Measurements from ENCODE around the gene PRKCD. TPM values are rescaled to one million over a fixed set of nuclear protein-coding genes. Genes with fewer than 3 reads are reported as not detected.

Gene PRKCD
- polyA plus RNA-seq, 3 donors: 123 to 329 (median 158) TPM

GRCh38 chr3:53238886-53239285 is 77.9 kb downstream of the PRKCD start:
- peaks cover 72 to 76% of the 10 kb centered on the region in 2 donors for H3K4me1 ChIP-seq (ENCODE audit: control insufficient read depth in 1 of 2, insufficient read depth in 2 of 2, low read length in 2 of 2)
- no peak overlapping the region for H2AFZ ChIP-seq (ENCODE audit: insufficient read depth, low read depth, low read length, poor library complexity, severe bottlenecking)
- H3K4me2 ChIP-seq (replicated peaks; ENCODE audit: extremely low read depth, low read length, poor library complexity, severe bottlenecking): no peak overlapping the region
- no peaks in the 10 kb centered on the region for H3K9me3 ChIP-seq (replicated peaks in 1 of 2; ENCODE audit: control insufficient read depth in 1 of 2, insufficient read depth in 1 of 2, low read length in 2 of 2)
- peaks cover 75% of the 10 kb centered on the region for H3K4me1 Mint-ChIP-seq
- no peak overlapping the region for H3K9ac ChIP-seq (ENCODE audit: insufficient read depth, low read length, poor library complexity, severe bottlenecking)
- peaks cover 76 to 86% of the 10 kb centered on the region in 2 donors for H3K36me3 ChIP-seq (replicated peaks in 1 of 2; ENCODE audit: control insufficient read depth in 1 of 2, insufficient read depth in 2 of 2, low read length in 2 of 2)
- peak overlapping the region; percentile 44 to 69 for H3K27ac ChIP-seq (ENCODE audit: low read depth in 1 of 2, low read length in 2 of 2)
- H3K9me3 Mint-ChIP-seq: peaks cover 0 to 2% (median 0%) of the 10 kb centered on the region in 7 donors
- H3K4me3 Mint-ChIP-seq: no peak overlapping the region
- H3K27me3 Mint-ChIP-seq (ENCODE audit: low read depth in 3 of 3): no peaks in the 10 kb centered on the region
- H3K4me3 ChIP-seq (replicated peaks in 1 of 3; ENCODE audit: low read depth in 2 of 3, low read length in 3 of 3): no peak overlapping the region
- H3K79me2 ChIP-seq (ENCODE audit: insufficient read depth, low read length): peaks cover 99% of the 10 kb centered on the region
- peak overlapping the region; percentile 25 to 99 (median 76) for H3K27ac Mint-ChIP-seq
- intact Hi-C loops (cut with micrococcal nuclease): loop anchor here in 1 of 2 donors (5.0 kb wide), 1 partner anchor 33 kb away; no protein-coding TSS in a partner anchor
- TF ChIP-seq CTCF (IDR thresholded peaks at IDR 0.05): no peak
- peaks cover 99% of the 10 kb centered on the region for H4K20me1 ChIP-seq (ENCODE audit: insufficient read depth, low read length)
- H3K36me3 Mint-ChIP-seq: peaks cover 64 to 91% of the 10 kb centered on the region in 2 donors
- DNase-seq: peak in 1 of 3 donors; percentile 28
- no peaks in the 10 kb centered on the region for H3K27me3 ChIP-seq (ENCODE audit: control insufficient read depth in 2 of 2, insufficient read depth in 2 of 2, low read length in 2 of 2)
- WGBS (ENCODE audit: insufficient coverage): 90% methylated on average over 2 of the region's 4 CpGs

GRCh38 chr3:53239800-53240199 is 78.8 kb downstream of the PRKCD start:
- no peak overlapping the region for H3K4me3 ChIP-seq (replicated peaks in 1 of 3; ENCODE audit: low read depth in 2 of 3, low read length in 3 of 3)
- H3K36me3 ChIP-seq (replicated peaks in 1 of 2; ENCODE audit: control insufficient read depth in 1 of 2, insufficient read depth in 2 of 2, low read length in 2 of 2): peaks cover 67 to 85% of the 10 kb centered on the region in 2 donors
- H3K27ac ChIP-seq (ENCODE audit: low read depth in 1 of 2, low read length in 2 of 2): peak overlapping the region; percentile 90 to 94
- H3K79me2 ChIP-seq (ENCODE audit: insufficient read depth, low read length): peaks cover 99% of the 10 kb centered on the region
- H3K9me3 ChIP-seq (replicated peaks in 1 of 2; ENCODE audit: control insufficient read depth in 1 of 2, insufficient read depth in 1 of 2, low read length in 2 of 2): no peaks in the 10 kb centered on the region
- H4K20me1 ChIP-seq (ENCODE audit: insufficient read depth, low read length): peaks cover 99% of the 10 kb centered on the region
- Mint-ChIP-seq H3K9me3 (peaks cover 0 to 2% (median 0%) of the 10 kb centered on the region in 7 donors), H3K36me3 (peaks cover 56 to 91% of the 10 kb centered on the region in 2 donors), H3K27me3 (ENCODE audit: low read depth in 3 of 3) (no peaks in the 10 kb centered on the region), H3K4me3 (no peak overlapping the region), H3K27ac (peak overlapping the region; percentile 74 to 99 (median 82)), H3K4me1 (peaks cover 75% of the 10 kb centered on the region)
- H3K4me1 ChIP-seq (ENCODE audit: control insufficient read depth in 1 of 2, insufficient read depth in 2 of 2, low read length in 2 of 2): peaks cover 72 to 82% of the 10 kb centered on the region in 2 donors
- intact Hi-C loops (cut with micrococcal nuclease): loop anchor here in 1 of 2 donors (5.0 kb wide), 1 partner anchor 33 kb away; no protein-coding TSS in a partner anchor
- H3K4me2 ChIP-seq (replicated peaks; ENCODE audit: extremely low read depth, low read length, poor library complexity, severe bottlenecking): no peak overlapping the region
- no peak overlapping the region for H2AFZ ChIP-seq (ENCODE audit: insufficient read depth, low read depth, low read length, poor library complexity, severe bottlenecking)
- 62% methylated on average over 1 of the region's 5 CpGs for WGBS (ENCODE audit: insufficient coverage)
- TF ChIP-seq CTCF (IDR thresholded peaks at IDR 0.05): no peak
- peak overlapping the region; percentile 18 for H3K9ac ChIP-seq (ENCODE audit: insufficient read depth, low read length, poor library complexity, severe bottlenecking)
- H3K27me3 ChIP-seq (ENCODE audit: control insufficient read depth in 2 of 2, insufficient read depth in 2 of 2, low read length in 2 of 2): no peaks in the 10 kb centered on the region
- peak in 1 of 3 donors; percentile 58 for DNase-seq
